DMS153 treated with DMSO at 0.1 percent for 48 hours (cell line): ENCODE results near the gene CGA.
"Not testable (repeated sequence)": the region's sequence is repeated elsewhere in the genome, so short reads cannot be mapped to it uniquely, and the experiment has no call there.

Source experiments
- DNase-seq: peaks from one replicate; lab custom pipeline; 2025; ENCODE audit not compliant: unreplicated experiment; lab: John Stamatoyannopoulos, UW

Gene CGA

GRCh38 chr6:87095087-87095509, at the start of gene CGA:
Gene CGA, minus strand, starts transcription at chr6:87095106. Its CDS starts 6,906 bp downstream, at chr6:87088200.
- DNase-seq = no peak

GRCh38 chr6:87139927-87140326, 45.0 kb upstream of the CGA start:
- DNase-seq = not testable (repeated sequence)

- DNase-seq = peak; percentile 65
These were observed 44.3 kb upstream of the CGA start for GRCh38 chr6:87139236-87139635.

- no peak for DNase-seq
These were observed 42.1 kb upstream of the CGA start for GRCh38 chr6:87136963-87137362.

GRCh38 chr6:87127737-87128136, 32.8 kb upstream of the CGA start:
- DNase-seq = no peak

- no peak for DNase-seq
These were observed 31.6 kb upstream of the CGA start for GRCh38 chr6:87126501-87126900.

- DNase-seq = no peak
These were observed 29.2 kb upstream of the CGA start for GRCh38 chr6:87124074-87124473.

- no peak for DNase-seq
These were observed 27.6 kb upstream of the CGA start for GRCh38 chr6:87122477-87122876.

- DNase-seq = no peak
These were observed 23.1 kb upstream of the CGA start for GRCh38 chr6:87118054-87118453.

GRCh38 chr6:87116922-87117321, 22.0 kb upstream of the CGA start:
- DNase-seq = no peak

- DNase-seq = no peak
These were observed 20.7 kb upstream of the CGA start for GRCh38 chr6:87115402-87116135.

GRCh38 chr6:87110636-87111035, 15.7 kb upstream of the CGA start:
- no peak for DNase-seq

GRCh38 chr6:87105823-87106222, 10.9 kb upstream of the CGA start:
- DNase-seq = no peak

GRCh38 chr6:87104667-87105066, 9.8 kb upstream of the CGA start:
- no peak for DNase-seq

GRCh38 chr6:87103977-87104601, 9.2 kb upstream of the CGA start:
- DNase-seq = no peak

- no peak for DNase-seq
These were observed 7.3 kb upstream of the CGA start for GRCh38 chr6:87102151-87102621.

GRCh38 chr6:87101067-87101466, 6.2 kb upstream of the CGA start:
- no peak for DNase-seq

- DNase-seq = no peak
These were observed 5.3 kb upstream of the CGA start for GRCh38 chr6:87100216-87100615.

- DNase-seq = no peak
These were observed 4.6 kb upstream of the CGA start for GRCh38 chr6:87099472-87099871.

- no peak for DNase-seq
These were observed 330 bp downstream of the CGA start for GRCh38 chr6:87094576-87094975.

- no peak for DNase-seq
These were observed 1.3 kb downstream of the CGA start for GRCh38 chr6:87093651-87094050.

- no peak for DNase-seq
These were observed 1.7 kb downstream of the CGA start for GRCh38 chr6:87093199-87093598.

- no peak for DNase-seq
These were observed 2.5 kb downstream of the CGA start for GRCh38 chr6:87092435-87092834.
